ENCODE data around the gene UNC13A. TPM values are rescaled to one million over a fixed set of nuclear protein-coding genes. Genes with fewer than 3 reads are reported as not detected.

UNC13A gene
- total RNA-seq, 1 donor from 2014 or later = 0.04 TPM

- Mint-ChIP-seq H3K36me3 (ENCODE audit: low read depth) (peaks cover 65% of the 10 kb centered on the region), H3K27ac (peak overlapping the region; percentile 41), H3K27me3 (no peaks in the 10 kb centered on the region), H3K4me3 (no peak overlapping the region), H3K9me3 (no peaks in the 10 kb centered on the region), H3K4me1 (peaks cover 26% of the 10 kb centered on the region)
- POLR2A ChIA-PET = interaction anchor here (1.0 kb wide), 1 partner anchor 135 kb away, joined by 3 read pairs; the partner anchor contains the start of gene RPL18A
- CTCF ChIA-PET = interaction anchor here (0.8 to 2.9 kb wide), 3 partner anchors 30 to 131 kb away, joined by 3 to 22 read pairs (median 21); no protein-coding TSS in a partner anchor
- no peak for ATAC-seq (ENCODE audit: low read depth)
- TF ChIP-seq CTCF (IDR thresholded peaks at IDR 0.05) = no peak
- intact Hi-C loops (cut with micrococcal nuclease) = loop anchor here (1.0 kb wide), 1 partner anchor 42 kb away; no protein-coding TSS in a partner anchor
- no peak for DNase-seq
These were observed 36.5 kb upstream of the UNC13A start for GRCh38 chr19:17724655-17725054.

GRCh38 chr19:17722655-17723240, 34.6 kb upstream of the UNC13A start:
- Mint-ChIP-seq H3K36me3 (ENCODE audit: low read depth) (peaks cover 51% of the 10 kb centered on the region), H3K9me3 (no peaks in the 10 kb centered on the region), H3K27ac (no peak overlapping the region), H3K4me3 (no peak overlapping the region), H3K4me1 (peaks cover 33% of the 10 kb centered on the region), H3K27me3 (no peaks in the 10 kb centered on the region)
- POLR2A ChIA-PET = interaction anchor here (4.0 kb wide), 1 partner anchor 29 kb away, joined by 29 read pairs; the partner anchor contains the start of gene FCHO1
- intact Hi-C loops (cut with micrococcal nuclease) = no loop called here
- ATAC-seq (ENCODE audit: low read depth) (no peak), DNase-seq (no peak)
- TF ChIP-seq CTCF (IDR thresholded peaks at IDR 0.05) = no peak
- CTCF ChIA-PET = interaction anchor here (1.4 kb wide), 1 partner anchor 32 kb away, joined by 6 read pairs; no protein-coding TSS in a partner anchor

- Mint-ChIP-seq H3K4me3 (peak overlapping the region; percentile 89), H3K27ac (peak overlapping the region; percentile 26), H3K4me1 (peaks cover 38% of the 10 kb centered on the region), H3K36me3 (ENCODE audit: low read depth) (peaks cover 46% of the 10 kb centered on the region), H3K9me3 (no peaks in the 10 kb centered on the region), H3K27me3 (no peaks in the 10 kb centered on the region)
- DNase-seq (no peak), ATAC-seq (ENCODE audit: low read depth) (no peak)
- POLR2A ChIA-PET = interaction anchor here (4.0 kb wide), 1 partner anchor 30 kb away, joined by 29 read pairs; the partner anchor contains the start of gene FCHO1
- TF ChIP-seq CTCF (IDR thresholded peaks at IDR 0.05) = no peak
- CTCF ChIA-PET = interaction anchor here (1.0 to 2.2 kb wide), 3 partner anchors 10 to 33 kb away, joined by 3 to 6 read pairs (median 5); no protein-coding TSS in a partner anchor
- intact Hi-C loops (cut with micrococcal nuclease) = no loop called here
These were observed 33.7 kb upstream of the UNC13A start for GRCh38 chr19:17721821-17722220.

GRCh38 chr19:17721111-17721628, 33.0 kb upstream of the UNC13A start:
- ATAC-seq (ENCODE audit: low read depth) (no peak), DNase-seq (no peak)
- ChIA-PET POLR2A (interaction anchor here (0.5 to 4.0 kb wide), 6 partner anchors 11 to 388 kb away, joined by 3 to 29 read pairs (median 6); partner anchors contain the start of gene FCHO1), CTCF (interaction anchor here (1.0 to 2.2 kb wide), 2 partner anchors 10 to 31 kb away, joined by 3 to 5 read pairs; no protein-coding TSS in a partner anchor)
- H3K4me3 Mint-ChIP-seq = peak overlapping the region; percentile 89
- H3K4me1 Mint-ChIP-seq = peaks cover 38% of the 10 kb centered on the region
- no peaks in the 10 kb centered on the region for H3K27me3 Mint-ChIP-seq
- H3K27ac Mint-ChIP-seq = peak overlapping the region; percentile 35
- H3K9me3 Mint-ChIP-seq = no peaks in the 10 kb centered on the region
- peaks cover 43% of the 10 kb centered on the region for H3K36me3 Mint-ChIP-seq (ENCODE audit: low read depth)
- no peak for TF ChIP-seq CTCF (IDR thresholded peaks at IDR 0.05)
- intact Hi-C loops (cut with micrococcal nuclease) = no loop called here

- Mint-ChIP-seq H3K27ac (peak overlapping the region; percentile 51), H3K36me3 (ENCODE audit: low read depth) (peaks cover 40% of the 10 kb centered on the region), H3K4me1 (peaks cover 38% of the 10 kb centered on the region), H3K9me3 (no peaks in the 10 kb centered on the region), H3K27me3 (no peaks in the 10 kb centered on the region), H3K4me3 (peak overlapping the region; percentile 89)
- intact Hi-C loops (cut with micrococcal nuclease) = no loop called here
- POLR2A ChIA-PET = interaction anchor here (0.5 to 4.0 kb wide), 7 partner anchors 10 to 144 kb away, joined by 3 to 29 read pairs (median 6); partner anchors contain the start of genes FCHO1 and JAK3
- ATAC-seq (ENCODE audit: low read depth) (no peak), DNase-seq (no peak)
- CTCF ChIA-PET = interaction anchor here (2.2 to 2.9 kb wide), 3 partner anchors 32 to 46 kb away, joined by 5 to 14 read pairs (median 13); no protein-coding TSS in a partner anchor
- TF ChIP-seq CTCF (IDR thresholded peaks at IDR 0.05) = no peak
These were observed 32.3 kb upstream of the UNC13A start for GRCh38 chr19:17720440-17720839.
